ENCODE results near the gene TEX36.

TEX36 gene

DNA sequence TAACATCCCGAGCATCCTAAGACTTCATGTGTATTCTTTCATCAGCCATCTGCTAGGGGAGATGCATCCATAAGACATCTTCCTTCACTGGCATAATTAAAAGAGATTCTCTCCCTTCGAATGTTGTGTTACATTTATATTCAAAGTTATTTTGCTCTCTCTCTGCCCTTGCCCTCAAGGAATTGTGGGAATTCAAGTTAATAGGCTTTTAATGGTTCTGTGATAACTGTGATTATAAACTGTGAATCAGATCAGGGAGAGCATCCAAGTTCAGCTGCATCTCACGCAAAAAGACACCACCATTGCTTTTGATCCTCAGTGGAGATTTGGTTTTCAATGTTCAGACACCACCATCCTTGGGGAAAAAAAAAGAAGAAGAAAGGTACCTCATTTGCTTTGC is 9.2 kb upstream of the TEX36 start:
- H3K9ac ChIP-seq (ENCODE audit: low read length): no peak overlapping the region
- H3K27ac ChIP-seq (ENCODE audit: low read depth, low read length, poor library complexity, severe bottlenecking): no peak overlapping the region
- H3K9me2 ChIP-seq (ENCODE audit: low read depth, low read length): no peaks in the 10 kb centered on the region
- no peak for TF ChIP-seq EZH2 (IDR thresholded peaks at IDR 0.05; ENCODE audit: borderline replicate concordance, low read length)
- TF ChIP-seq, protein P1, sequence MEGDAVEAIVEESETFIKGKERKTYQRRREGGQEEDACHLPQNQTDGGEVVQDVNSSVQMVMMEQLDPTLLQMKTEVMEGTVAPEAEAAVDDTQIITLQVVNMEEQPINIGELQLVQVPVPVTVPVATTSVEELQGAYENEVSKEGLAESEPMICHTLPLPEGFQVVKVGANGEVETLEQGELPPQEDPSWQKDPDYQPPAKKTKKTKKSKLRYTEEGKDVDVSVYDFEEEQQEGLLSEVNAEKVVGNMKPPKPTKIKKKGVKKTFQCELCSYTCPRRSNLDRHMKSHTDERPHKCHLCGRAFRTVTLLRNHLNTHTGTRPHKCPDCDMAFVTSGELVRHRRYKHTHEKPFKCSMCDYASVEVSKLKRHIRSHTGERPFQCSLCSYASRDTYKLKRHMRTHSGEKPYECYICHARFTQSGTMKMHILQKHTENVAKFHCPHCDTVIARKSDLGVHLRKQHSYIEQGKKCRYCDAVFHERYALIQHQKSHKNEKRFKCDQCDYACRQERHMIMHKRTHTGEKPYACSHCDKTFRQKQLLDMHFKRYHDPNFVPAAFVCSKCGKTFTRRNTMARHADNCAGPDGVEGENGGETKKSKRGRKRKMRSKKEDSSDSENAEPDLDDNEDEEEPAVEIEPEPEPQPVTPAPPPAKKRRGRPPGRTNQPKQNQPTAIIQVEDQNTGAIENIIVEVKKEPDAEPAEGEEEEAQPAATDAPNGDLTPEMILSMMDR (IDR thresholded peaks at IDR 0.05; ENCODE audit: low read length): no peak
- H3K4me2 ChIP-seq (ENCODE audit: low read length): no peak overlapping the region
- no peaks in the 10 kb centered on the region for H3K36me3 ChIP-seq (ENCODE audit: insufficient read depth, low read length)
- no peaks in the 10 kb centered on the region for H3K79me2 ChIP-seq (ENCODE audit: insufficient read depth, low read length)
- no peaks in the 10 kb centered on the region for H3K9me3 ChIP-seq (ENCODE audit: low read length)
- no peak overlapping the region for H2AFZ ChIP-seq (ENCODE audit: low read length)
- H3K27me3 ChIP-seq (ENCODE audit: insufficient read depth, low read length): peaks cover 4% of the 10 kb centered on the region; the same call in 1 of the 2 replicates
- no peaks in the 10 kb centered on the region for H3F3A ChIP-seq (ENCODE audit: insufficient read depth, low read length)
- H3K4me3 ChIP-seq (ENCODE audit: low read depth, low read length, poor library complexity, severe bottlenecking): no peak overlapping the region
- no peaks in the 10 kb centered on the region for H3K4me1 ChIP-seq (ENCODE audit: insufficient read depth, low read length, severe bottlenecking)
- H4K20me1 ChIP-seq (ENCODE audit: insufficient read depth, low read length): no peaks in the 10 kb centered on the region

- Histone ChIP-seq H3K79me2 (ENCODE audit: insufficient read depth, low read length) (no peaks in the 10 kb centered on the region), H3F3A (ENCODE audit: insufficient read depth, low read length) (no peaks in the 10 kb centered on the region), H3K4me3 (ENCODE audit: low read depth, low read length, poor library complexity, severe bottlenecking) (no peak overlapping the region), H3K36me3 (ENCODE audit: insufficient read depth, low read length) (no peaks in the 10 kb centered on the region), H3K9ac (ENCODE audit: low read length) (no peak overlapping the region), H3K4me2 (ENCODE audit: low read length) (no peak overlapping the region), H3K9me3 (ENCODE audit: low read length) (no peaks in the 10 kb centered on the region), H3K4me1 (ENCODE audit: insufficient read depth, low read length, severe bottlenecking) (no peaks in the 10 kb centered on the region), H3K9me2 (ENCODE audit: low read depth, low read length) (no peaks in the 10 kb centered on the region), H4K20me1 (ENCODE audit: insufficient read depth, low read length) (no peaks in the 10 kb centered on the region), H2AFZ (ENCODE audit: low read length) (no peak overlapping the region), H3K27ac (ENCODE audit: low read depth, low read length, poor library complexity, severe bottlenecking) (no peak overlapping the region), H3K27me3 (ENCODE audit: insufficient read depth, low read length) (peaks cover 4% of the 10 kb centered on the region; the same call in 1 of the 2 replicates)
- TF ChIP-seq EZH2 (IDR thresholded peaks at IDR 0.05; ENCODE audit: borderline replicate concordance, low read length): no peak
- TF ChIP-seq, protein P1 (IDR thresholded peaks at IDR 0.05; ENCODE audit: low read length): no peak
Observed at GRCh38 chr10:125691160-125691981, 8.4 kb upstream of the TEX36 start.

- Histone ChIP-seq H3K9ac (ENCODE audit: low read length) (no peak overlapping the region), H3K4me2 (ENCODE audit: low read length) (no peak overlapping the region), H3K9me2 (ENCODE audit: low read depth, low read length) (no peaks in the 10 kb centered on the region), H4K20me1 (ENCODE audit: insufficient read depth, low read length) (no peaks in the 10 kb centered on the region), H3K4me1 (ENCODE audit: insufficient read depth, low read length, severe bottlenecking) (no peaks in the 10 kb centered on the region), H3K27ac (ENCODE audit: low read depth, low read length, poor library complexity, severe bottlenecking) (no peak overlapping the region), H3K4me3 (ENCODE audit: low read depth, low read length, poor library complexity, severe bottlenecking) (no peak overlapping the region), H2AFZ (ENCODE audit: low read length) (no peak overlapping the region), H3K36me3 (ENCODE audit: insufficient read depth, low read length) (no peaks in the 10 kb centered on the region), H3F3A (ENCODE audit: insufficient read depth, low read length) (no peaks in the 10 kb centered on the region), H3K79me2 (ENCODE audit: insufficient read depth, low read length) (no peaks in the 10 kb centered on the region), H3K27me3 (ENCODE audit: insufficient read depth, low read length) (no peaks in the 10 kb centered on the region), H3K9me3 (ENCODE audit: low read length) (no peaks in the 10 kb centered on the region)
- TF ChIP-seq, protein P1 (IDR thresholded peaks at IDR 0.05; ENCODE audit: low read length): no peak
- TF ChIP-seq EZH2 (IDR thresholded peaks at IDR 0.05; ENCODE audit: borderline replicate concordance, low read length): no peak
Observed at GRCh38 chr10:125689955-125690569, 7.1 kb upstream of the TEX36 start.
